GM19099 (cell line): ENCODE results near the gene PTEN.

Experiments
- POLR2A ChIP-seq: IDR thresholded peaks from 3 replicates; pipeline ENCODE4 v1.6.1; 2011; ENCODE audit warnings: low read depth; ENCODE audit not compliant: insufficient read length; ENCODE audit errors: extremely low read depth

Gene PTEN

GRCh38 chr10:87976101-87976743, 112.8 kb downstream of the PTEN start:
- no peak for TF ChIP-seq POLR2A

- no peak for TF ChIP-seq POLR2A
Observed at GRCh38 chr10:87978166-87978565, 114.7 kb downstream of the PTEN start.

GRCh38 chr10:87979847-87980246, 116.4 kb downstream of the PTEN start:
- TF ChIP-seq POLR2A = no peak

GRCh38 chr10:87983716-87984115, 120.3 kb downstream of the PTEN start:
- TF ChIP-seq POLR2A = no peak

GRCh38 chr10:87987206-87987605, 123.8 kb downstream of the PTEN start:
- TF ChIP-seq POLR2A = no peak

- TF ChIP-seq POLR2A = no peak
Observed at GRCh38 chr10:87991946-87992345, 128.5 kb downstream of the PTEN start.

GRCh38 chr10:88004451-88004850, 141.0 kb downstream of the PTEN start:
- TF ChIP-seq POLR2A = no peak

- TF ChIP-seq POLR2A = no peak
Observed at GRCh38 chr10:88006261-88006660, 142.8 kb downstream of the PTEN start.

- TF ChIP-seq POLR2A = no peak
Observed at GRCh38 chr10:88008866-88009470, 145.5 kb downstream of the PTEN start.

GRCh38 chr10:88012641-88013040, 149.2 kb downstream of the PTEN start:
- no peak for TF ChIP-seq POLR2A

- no peak for TF ChIP-seq POLR2A
Observed at GRCh38 chr10:88017781-88018180, 154.4 kb downstream of the PTEN start.

GRCh38 chr10:88019753-88020152, 156.3 kb downstream of the PTEN start:
- no peak for TF ChIP-seq POLR2A
